ENCODE measurements around the gene CD276. TPM values are rescaled to one million over a fixed set of nuclear protein-coding genes. Genes with fewer than 3 reads are reported as not detected.

Gene CD276
- polyA plus RNA-seq, 1 donor from 2014 or later = 70.4 TPM

DNA sequence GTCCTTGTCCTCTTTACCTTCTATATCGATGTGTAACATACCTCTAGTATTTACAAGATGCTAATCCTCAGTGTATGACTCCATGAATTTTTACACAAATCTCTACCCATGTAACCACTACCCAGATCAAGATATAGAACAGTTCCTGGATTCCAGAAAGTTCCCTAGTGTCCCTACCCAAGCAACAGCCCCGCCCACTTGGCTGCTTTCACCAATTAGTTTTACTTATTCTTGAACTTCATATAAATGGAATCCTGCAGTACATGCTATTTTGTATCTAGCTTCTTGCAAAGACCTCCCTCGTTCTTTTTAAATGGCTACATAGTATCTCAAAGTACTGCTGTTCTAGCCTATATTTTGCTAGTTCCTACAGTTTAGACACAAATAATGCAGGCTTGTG lies 33.0 kb downstream of the CD276 start:
- Histone ChIP-seq H2AFZ (ENCODE audit: low read depth, low read length) (no peak overlapping the region), H3K4me3 (ENCODE audit: low read length) (no peak overlapping the region), H3K9ac (ENCODE audit: low read length) (no peak overlapping the region), H3K9me3 (ENCODE audit: low read length) (no peaks in the 10 kb centered on the region), H3K9me2 (ENCODE audit: insufficient read depth, low read length) (no peaks in the 10 kb centered on the region), H3K36me3 (ENCODE audit: insufficient read depth, low read length) (peaks cover 4% of the 10 kb centered on the region), H3K4me2 (ENCODE audit: low read length) (no peak overlapping the region), H3F3A (ENCODE audit: insufficient read depth, low read length, poor library complexity, severe bottlenecking) (no peaks in the 10 kb centered on the region), H3K27me3 (ENCODE audit: insufficient read depth, low read depth, low read length) (no peaks in the 10 kb centered on the region), H3K79me2 (replicated peaks; ENCODE audit: insufficient read depth, low read length) (no peaks in the 10 kb centered on the region), H3K27ac (ENCODE audit: low read length) (no peak overlapping the region), H4K20me1 (ENCODE audit: insufficient read depth) (no peaks in the 10 kb centered on the region)
- TF ChIP-seq, protein P1, sequence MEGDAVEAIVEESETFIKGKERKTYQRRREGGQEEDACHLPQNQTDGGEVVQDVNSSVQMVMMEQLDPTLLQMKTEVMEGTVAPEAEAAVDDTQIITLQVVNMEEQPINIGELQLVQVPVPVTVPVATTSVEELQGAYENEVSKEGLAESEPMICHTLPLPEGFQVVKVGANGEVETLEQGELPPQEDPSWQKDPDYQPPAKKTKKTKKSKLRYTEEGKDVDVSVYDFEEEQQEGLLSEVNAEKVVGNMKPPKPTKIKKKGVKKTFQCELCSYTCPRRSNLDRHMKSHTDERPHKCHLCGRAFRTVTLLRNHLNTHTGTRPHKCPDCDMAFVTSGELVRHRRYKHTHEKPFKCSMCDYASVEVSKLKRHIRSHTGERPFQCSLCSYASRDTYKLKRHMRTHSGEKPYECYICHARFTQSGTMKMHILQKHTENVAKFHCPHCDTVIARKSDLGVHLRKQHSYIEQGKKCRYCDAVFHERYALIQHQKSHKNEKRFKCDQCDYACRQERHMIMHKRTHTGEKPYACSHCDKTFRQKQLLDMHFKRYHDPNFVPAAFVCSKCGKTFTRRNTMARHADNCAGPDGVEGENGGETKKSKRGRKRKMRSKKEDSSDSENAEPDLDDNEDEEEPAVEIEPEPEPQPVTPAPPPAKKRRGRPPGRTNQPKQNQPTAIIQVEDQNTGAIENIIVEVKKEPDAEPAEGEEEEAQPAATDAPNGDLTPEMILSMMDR (IDR thresholded peaks at IDR 0.05; ENCODE audit: poor library complexity, severe bottlenecking) = no peak
- TF ChIP-seq MXI1 (conservative IDR thresholded peaks at IDR 0.05; ENCODE audit: poor library complexity, severe bottlenecking) = no peak
- no peak for TF ChIP-seq TAF1 (IDR thresholded peaks at IDR 0.05; ENCODE audit: low read depth)
- TF ChIP-seq POLR2AphosphoS5 (IDR thresholded peaks at IDR 0.05) = no peak
- TF ChIP-seq SMC3 (conservative IDR thresholded peaks at IDR 0.05; ENCODE audit: poor library complexity) = no peak
- TF ChIP-seq, protein P2, sequence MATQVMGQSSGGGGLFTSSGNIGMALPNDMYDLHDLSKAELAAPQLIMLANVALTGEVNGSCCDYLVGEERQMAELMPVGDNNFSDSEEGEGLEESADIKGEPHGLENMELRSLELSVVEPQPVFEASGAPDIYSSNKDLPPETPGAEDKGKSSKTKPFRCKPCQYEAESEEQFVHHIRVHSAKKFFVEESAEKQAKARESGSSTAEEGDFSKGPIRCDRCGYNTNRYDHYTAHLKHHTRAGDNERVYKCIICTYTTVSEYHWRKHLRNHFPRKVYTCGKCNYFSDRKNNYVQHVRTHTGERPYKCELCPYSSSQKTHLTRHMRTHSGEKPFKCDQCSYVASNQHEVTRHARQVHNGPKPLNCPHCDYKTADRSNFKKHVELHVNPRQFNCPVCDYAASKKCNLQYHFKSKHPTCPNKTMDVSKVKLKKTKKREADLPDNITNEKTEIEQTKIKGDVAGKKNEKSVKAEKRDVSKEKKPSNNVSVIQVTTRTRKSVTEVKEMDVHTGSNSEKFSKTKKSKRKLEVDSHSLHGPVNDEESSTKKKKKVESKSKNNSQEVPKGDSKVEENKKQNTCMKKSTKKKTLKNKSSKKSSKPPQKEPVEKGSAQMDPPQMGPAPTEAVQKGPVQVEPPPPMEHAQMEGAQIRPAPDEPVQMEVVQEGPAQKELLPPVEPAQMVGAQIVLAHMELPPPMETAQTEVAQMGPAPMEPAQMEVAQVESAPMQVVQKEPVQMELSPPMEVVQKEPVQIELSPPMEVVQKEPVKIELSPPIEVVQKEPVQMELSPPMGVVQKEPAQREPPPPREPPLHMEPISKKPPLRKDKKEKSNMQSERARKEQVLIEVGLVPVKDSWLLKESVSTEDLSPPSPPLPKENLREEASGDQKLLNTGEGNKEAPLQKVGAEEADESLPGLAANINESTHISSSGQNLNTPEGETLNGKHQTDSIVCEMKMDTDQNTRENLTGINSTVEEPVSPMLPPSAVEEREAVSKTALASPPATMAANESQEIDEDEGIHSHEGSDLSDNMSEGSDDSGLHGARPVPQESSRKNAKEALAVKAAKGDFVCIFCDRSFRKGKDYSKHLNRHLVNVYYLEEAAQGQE (IDR thresholded peaks at IDR 0.05; ENCODE audit: borderline replicate concordance) = no peak
- TF ChIP-seq RAD21 (conservative IDR thresholded peaks at IDR 0.05) = no peak
- no peak for TF ChIP-seq EP300 (conservative IDR thresholded peaks at IDR 0.05; ENCODE audit: poor library complexity, severe bottlenecking)
- TF ChIP-seq EZH2 (IDR thresholded peaks at IDR 0.05; ENCODE audit: borderline replicate concordance, insufficient read depth, low read length, poor library complexity, severe bottlenecking) = no peak

DNA sequence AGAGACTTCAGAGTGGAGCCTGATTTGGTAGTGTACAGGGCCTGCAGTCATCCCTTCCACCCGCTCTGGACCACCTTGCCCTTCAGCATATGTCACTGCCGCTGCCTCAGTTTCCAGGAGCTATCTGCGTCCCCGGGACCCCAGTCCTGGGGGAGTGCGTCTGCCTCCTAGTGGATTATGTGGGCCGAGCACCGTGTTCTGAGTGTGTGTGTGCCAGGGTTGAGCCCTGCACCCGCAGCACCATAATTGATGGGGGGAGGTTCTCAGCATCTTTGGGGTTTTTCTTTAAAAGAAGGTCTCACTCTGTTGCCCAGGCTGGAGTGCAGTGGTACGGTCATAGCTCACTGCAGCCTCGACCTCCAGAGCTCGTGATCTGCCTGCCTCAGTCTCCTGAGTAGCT lies 33.6 kb downstream of the CD276 start:
- H2AFZ ChIP-seq (ENCODE audit: low read depth, low read length) = no peak overlapping the region
- no peaks in the 10 kb centered on the region for H4K20me1 ChIP-seq (ENCODE audit: insufficient read depth)

More for the DNA sequence above, 33.6 kb downstream of the CD276 start:
- Histone ChIP-seq H3K4me3 (ENCODE audit: low read length) (no peak overlapping the region), H3K27ac (ENCODE audit: low read length) (no peak overlapping the region), H3K27me3 (ENCODE audit: insufficient read depth, low read depth, low read length) (no peaks in the 10 kb centered on the region), H3K4me2 (ENCODE audit: low read length) (no peak overlapping the region), H3K9ac (ENCODE audit: low read length) (no peak overlapping the region), H3K79me2 (replicated peaks; ENCODE audit: insufficient read depth, low read length) (no peaks in the 10 kb centered on the region), H3F3A (ENCODE audit: insufficient read depth, low read length, poor library complexity, severe bottlenecking) (no peaks in the 10 kb centered on the region), H3K9me3 (ENCODE audit: low read length) (no peaks in the 10 kb centered on the region), H3K9me2 (ENCODE audit: insufficient read depth, low read length) (no peaks in the 10 kb centered on the region), H3K36me3 (ENCODE audit: insufficient read depth, low read length) (peaks cover 4% of the 10 kb centered on the region)
- TF ChIP-seq POLR2AphosphoS5 (IDR thresholded peaks at IDR 0.05) (no peak), TAF1 (IDR thresholded peaks at IDR 0.05; ENCODE audit: low read depth) (no peak), EZH2 (IDR thresholded peaks at IDR 0.05; ENCODE audit: borderline replicate concordance, insufficient read depth, low read length, poor library complexity, severe bottlenecking) (no peak), RAD21 (conservative IDR thresholded peaks at IDR 0.05) (no peak), SMC3 (conservative IDR thresholded peaks at IDR 0.05; ENCODE audit: poor library complexity) (no peak), MXI1 (conservative IDR thresholded peaks at IDR 0.05; ENCODE audit: poor library complexity, severe bottlenecking) (no peak), EP300 (conservative IDR thresholded peaks at IDR 0.05; ENCODE audit: poor library complexity, severe bottlenecking) (no peak)
- TF ChIP-seq, protein P1 (IDR thresholded peaks at IDR 0.05; ENCODE audit: poor library complexity, severe bottlenecking) = no peak
- TF ChIP-seq, protein P2 (IDR thresholded peaks at IDR 0.05; ENCODE audit: borderline replicate concordance) = no peak
